ENCODE data around the gene LRP8. TPM values are rescaled to one million over a fixed set of nuclear protein-coding genes. Genes with fewer than 3 reads are reported as not detected.

LRP8 gene
- total and polyA plus RNA-seq, 11 donors: 0.27 to 8.0 (median 1.7) TPM

- Histone ChIP-seq H3K36me3 (peaks cover 0 to 92% (median 76%) of the 10 kb centered on the region in 9 donors), H3K27me3 (no peaks in the 10 kb centered on the region), H3K9me3 (no peaks in the 10 kb centered on the region), H3K4me3 (no peak overlapping the region), H3K27ac (no peak overlapping the region), H3K4me1 (peaks cover 0 to 6% (median 3%) of the 10 kb centered on the region in 12 donors)
- 77 to 93% (median 88%) methylated on average over 5 of the region's 5 CpGs for WGBS, 4 donors
- ATAC-seq (no peak), DNase-seq (no peak)
- intact Hi-C loops (cut with DNase I): no loop called here
- TF ChIP-seq CTCF (IDR thresholded peaks at IDR 0.05) (no peak), POLR2A (IDR thresholded peaks at IDR 0.05) (no peak)
Observed at GRCh38 chr1:53214376-53214940, 113.4 kb downstream of the LRP8 start.

- H3K9me3 ChIP-seq: peaks cover 0 to 9% (median 1%) of the 10 kb centered on the region in 12 donors
- H3K27me3 ChIP-seq: no peaks in the 10 kb centered on the region
- no peak for TF ChIP-seq POLR2A (IDR thresholded peaks at IDR 0.05)
- peaks cover 0 to 4% (median 0%) of the 10 kb centered on the region in 12 donors for H3K4me1 ChIP-seq
- H3K27ac ChIP-seq: no peak overlapping the region
- 97 to 98% (median 97%) methylated on average over 11 of the region's 11 CpGs for WGBS, 4 donors
- H3K36me3 ChIP-seq: peaks cover 0 to 100% (median 89%) of the 10 kb centered on the region in 9 donors
- ATAC-seq (no peak), DNase-seq (no peak)
- H3K4me3 ChIP-seq: no peak overlapping the region
- intact Hi-C loops (cut with DNase I): no loop called here
Observed at GRCh38 chr1:53210954-53211353, 116.9 kb downstream of the LRP8 start.

- Histone ChIP-seq H3K4me1 (peaks cover 0 to 4% (median 0%) of the 10 kb centered on the region in 12 donors), H3K4me3 (no peak overlapping the region), H3K36me3 (peaks cover 0 to 100% (median 89%) of the 10 kb centered on the region in 9 donors), H3K27me3 (no peaks in the 10 kb centered on the region), H3K9me3 (peaks cover 0 to 13% (median 1%) of the 10 kb centered on the region in 12 donors), H3K27ac (no peak overlapping the region)
- ATAC-seq: no peak
- TF ChIP-seq CTCF (IDR thresholded peaks at IDR 0.05) (no peak), POLR2A (IDR thresholded peaks at IDR 0.05) (no peak)
- WGBS, 4 donors: 87 to 96% (median 93%) methylated on average over 7 of the region's 7 CpGs
- DNase-seq: no peak
- intact Hi-C loops (cut with DNase I): no loop called here
Observed at GRCh38 chr1:53210352-53210751, 117.5 kb downstream of the LRP8 start.

- Histone ChIP-seq H3K4me1 (peaks cover 0 to 4% (median 0%) of the 10 kb centered on the region in 12 donors), H3K4me3 (no peak overlapping the region), H3K27me3 (no peaks in the 10 kb centered on the region), H3K27ac (no peak overlapping the region), H3K9me3 (peaks cover 0 to 13% (median 1%) of the 10 kb centered on the region in 12 donors), H3K36me3 (peaks cover 0 to 100% (median 88%) of the 10 kb centered on the region in 9 donors)
- no peak for DNase-seq
- intact Hi-C loops (cut with DNase I): no loop called here
- ATAC-seq: no peak
- no peak for TF ChIP-seq POLR2A (IDR thresholded peaks at IDR 0.05)
- TF ChIP-seq CTCF (IDR thresholded peaks at IDR 0.05): no peak
- 41 to 63% (median 51%) methylated on average over 1 of the region's 1 CpG for WGBS, 4 donors
Observed at GRCh38 chr1:53207726-53208125, 120.1 kb downstream of the LRP8 start.

Data from heart left ventricle (tissue), 16 donors.